ENCODE measurements around the gene GSC2.
A peak's percentile ranks its signal among the peaks of the same experiment; 100 is the strongest.

The GSC2 gene

GRCh38 chr22:19108807-19109197 is 41.3 kb downstream of the GSC2 start:
- TF ChIP-seq PKNOX1 (IDR thresholded peaks at IDR 0.05) (no peak), HDGF (IDR thresholded peaks at IDR 0.05; ENCODE audit: borderline replicate concordance) (no peak), BHLHE40 (IDR thresholded peaks at IDR 0.05; ENCODE audit: borderline replicate concordance) (no peak), SP1 (IDR thresholded peaks at IDR 0.05) (no peak), ZNF384 (IDR thresholded peaks at IDR 0.05) (no peak), NFRKB (IDR thresholded peaks at IDR 0.05) (no peak), FOXK2 (IDR thresholded peaks at IDR 0.05) (no peak), ELF4 (IDR thresholded peaks at IDR 0.05) (no peak), CTBP1 (IDR thresholded peaks at IDR 0.05; ENCODE audit: borderline replicate concordance) (no peak), SUZ12 (IDR thresholded peaks at IDR 0.05) (no peak), ARNT (IDR thresholded peaks at IDR 0.05) (no peak), LEF1 (IDR thresholded peaks at IDR 0.05; ENCODE audit: borderline replicate concordance) (no peak), TARDBP (IDR thresholded peaks at IDR 0.05) (no peak), FOXM1 (IDR thresholded peaks at IDR 0.05; ENCODE audit: borderline replicate concordance) (no peak), FOXA1 (IDR thresholded peaks at IDR 0.05) (no peak), L3MBTL2 (conservative IDR thresholded peaks at IDR 0.05) (no peak)
- no peak for DNase-seq (ENCODE audit: extremely low spot score)
- CTCF ChIA-PET = no interaction called here
- POLR2A ChIA-PET = no interaction called here

GRCh38 chr22:19107730-19108074 is 42.4 kb downstream of the GSC2 start:
- TF ChIP-seq FOXM1 (IDR thresholded peaks at IDR 0.05; ENCODE audit: borderline replicate concordance) (no peak), ZNF384 (IDR thresholded peaks at IDR 0.05) (no peak), FOXK2 (IDR thresholded peaks at IDR 0.05) (no peak), ARNT (IDR thresholded peaks at IDR 0.05) (no peak), SP1 (IDR thresholded peaks at IDR 0.05) (no peak), FOXA1 (IDR thresholded peaks at IDR 0.05) (no peak), L3MBTL2 (conservative IDR thresholded peaks at IDR 0.05) (no peak), SUZ12 (IDR thresholded peaks at IDR 0.05) (no peak), HDGF (IDR thresholded peaks at IDR 0.05; ENCODE audit: borderline replicate concordance) (no peak), NFRKB (IDR thresholded peaks at IDR 0.05) (no peak), BHLHE40 (IDR thresholded peaks at IDR 0.05; ENCODE audit: borderline replicate concordance) (no peak), PKNOX1 (IDR thresholded peaks at IDR 0.05) (no peak), CTBP1 (IDR thresholded peaks at IDR 0.05; ENCODE audit: borderline replicate concordance) (no peak), TARDBP (IDR thresholded peaks at IDR 0.05) (no peak), ELF4 (IDR thresholded peaks at IDR 0.05) (no peak), LEF1 (IDR thresholded peaks at IDR 0.05; ENCODE audit: borderline replicate concordance) (no peak)
- no peak for DNase-seq (ENCODE audit: extremely low spot score)
- CTCF ChIA-PET = interaction anchor here (3.7 kb wide), 1 partner anchor 8 kb away, joined by 12 read pairs; no protein-coding TSS in a partner anchor
- POLR2A ChIA-PET = interaction anchor here (1.2 kb wide), 1 partner anchor 14 kb away, joined by 7 read pairs; the partner anchor contains the start of gene DGCR2

- ChIA-PET CTCF (interaction anchor here (1.1 to 3.7 kb wide), 2 partner anchors 8 to 11 kb away, joined by 3 to 12 read pairs; no protein-coding TSS in a partner anchor), POLR2A (interaction anchor here (1.2 kb wide), 1 partner anchor 15 kb away, joined by 7 read pairs; the partner anchor contains the start of gene DGCR2)
- TF ChIP-seq CTBP1 (IDR thresholded peaks at IDR 0.05; ENCODE audit: borderline replicate concordance) = no peak
- TF ChIP-seq FOXK2 (IDR thresholded peaks at IDR 0.05) = no peak
- TF ChIP-seq TARDBP (IDR thresholded peaks at IDR 0.05) = no peak
- no peak for TF ChIP-seq FOXM1 (IDR thresholded peaks at IDR 0.05; ENCODE audit: borderline replicate concordance)
- TF ChIP-seq L3MBTL2 (conservative IDR thresholded peaks at IDR 0.05) = no peak
- no peak for TF ChIP-seq BHLHE40 (IDR thresholded peaks at IDR 0.05; ENCODE audit: borderline replicate concordance)
- no peak for TF ChIP-seq FOXA1 (IDR thresholded peaks at IDR 0.05)
- no peak for TF ChIP-seq SP1 (IDR thresholded peaks at IDR 0.05)
- no peak for TF ChIP-seq HDGF (IDR thresholded peaks at IDR 0.05; ENCODE audit: borderline replicate concordance)
- DNase-seq (ENCODE audit: extremely low spot score) = no peak
These were observed 43.0 kb downstream of the GSC2 start for GRCh38 chr22:19106886-19107729.

GRCh38 chr22:19105867-19106802 is 44.0 kb downstream of the GSC2 start:
- TF ChIP-seq ELF4 (IDR thresholded peaks at IDR 0.05) = no peak
- TF ChIP-seq BHLHE40 (IDR thresholded peaks at IDR 0.05; ENCODE audit: borderline replicate concordance) = no peak
- no peak for TF ChIP-seq TARDBP (IDR thresholded peaks at IDR 0.05)
- TF ChIP-seq CTBP1 (IDR thresholded peaks at IDR 0.05; ENCODE audit: borderline replicate concordance) = no peak
- TF ChIP-seq FOXM1 (IDR thresholded peaks at IDR 0.05; ENCODE audit: borderline replicate concordance) = no peak
- no peak for TF ChIP-seq PKNOX1 (IDR thresholded peaks at IDR 0.05)
- TF ChIP-seq L3MBTL2 (conservative IDR thresholded peaks at IDR 0.05) = no peak
- no peak for TF ChIP-seq ARNT (IDR thresholded peaks at IDR 0.05)
- TF ChIP-seq FOXK2 (IDR thresholded peaks at IDR 0.05) = no peak
- no peak for TF ChIP-seq NFRKB (IDR thresholded peaks at IDR 0.05)
- TF ChIP-seq SUZ12 (IDR thresholded peaks at IDR 0.05) = no peak
- no peak for TF ChIP-seq FOXA1 (IDR thresholded peaks at IDR 0.05)
- TF ChIP-seq LEF1 (IDR thresholded peaks at IDR 0.05; ENCODE audit: borderline replicate concordance) = no peak
- no peak for TF ChIP-seq SP1 (IDR thresholded peaks at IDR 0.05)
- TF ChIP-seq ZNF384 (IDR thresholded peaks at IDR 0.05) = no peak
- TF ChIP-seq HDGF (IDR thresholded peaks at IDR 0.05; ENCODE audit: borderline replicate concordance) = no peak
- ChIA-PET CTCF (interaction anchor here (1.1 to 3.7 kb wide), 2 partner anchors 9 to 12 kb away, joined by 3 to 12 read pairs; no protein-coding TSS in a partner anchor), POLR2A (interaction anchor here (1.2 to 2.6 kb wide), 2 partner anchors 16 to 38 kb away, joined by 7 read pairs; partner anchors contain the start of genes DGCR2 and ESS2)
- DNase-seq (ENCODE audit: extremely low spot score) = peak; percentile 49
